Loucy (cell line): ENCODE measurements around the gene NCSTN.

Source experiments
- H2AFZ ChIP-seq: fragments of 200-600 bp; sonication (generic); 2 replicates; pipeline ENCODE4 v1.6.0; 2016; ENCODE audit warnings: antibody characterized with exemption, mild to moderate bottlenecking, low read length, moderate library complexity
- H3F3A ChIP-seq: fragments of 200-600 bp; 2 replicates; pipeline ENCODE4 v1.6.0; 2016; ENCODE audit warnings: antibody characterized with exemption, low read depth, mild to moderate bottlenecking
- H3K27me3 ChIP-seq: fragments of 200-600 bp; sonication (generic); 2 replicates; pipeline ENCODE4 v1.6.1; 2014; ENCODE audit warnings: low read length, mild to moderate bottlenecking; ENCODE audit not compliant: insufficient read depth, poor library complexity, severe bottlenecking
- H3K36me3 ChIP-seq: fragments of 200-600 bp; sonication (generic); 2 replicates; pipeline ENCODE4 v1.6.1; 2016; ENCODE audit warnings: low read length; ENCODE audit not compliant: insufficient read depth
- H3K4me1 ChIP-seq: fragments of 200-600 bp; sonication (generic); 2 replicates; pipeline ENCODE4 v1.5.1; 2014; ENCODE audit warnings: low read length, mild to moderate bottlenecking; ENCODE audit not compliant: insufficient read depth, poor library complexity, severe bottlenecking
- H3K4me2 ChIP-seq: fragments of 200-600 bp; sonication (generic); 2 replicates; pipeline ENCODE4 v1.6.0; 2014; ENCODE audit warnings: antibody characterized with exemption, low read length, low read depth, mild to moderate bottlenecking; ENCODE audit not compliant: poor library complexity, severe bottlenecking
- H3K4me3 ChIP-seq: fragments of 200-600 bp; sonication (generic); 2 replicates; pipeline ENCODE4 v1.5.1; 2014; ENCODE audit warnings: low read length, mild to moderate bottlenecking, mixed read lengths; ENCODE audit not compliant: poor library complexity, severe bottlenecking
- H3K79me2 ChIP-seq: fragments of 200-600 bp; sonication (generic); 2 replicates; pipeline ENCODE4 v1.6.1; 2014; ENCODE audit warnings: low read length; ENCODE audit not compliant: insufficient read depth
- H3K9ac ChIP-seq: fragments of 200-600 bp; sonication (generic); 2 replicates; pipeline ENCODE4 v1.6.0; 2014; ENCODE audit warnings: mild to moderate bottlenecking, low read depth, low read length, moderate library complexity; ENCODE audit not compliant: poor library complexity, severe bottlenecking
- H3K9me2 ChIP-seq: fragments of 200-600 bp; sonication (generic); replicated peaks from 2 replicates; pipeline ENCODE4 v1.6.1; 2016; ENCODE audit warnings: low read depth, low read length, mixed read lengths
- H3K9me3 ChIP-seq: fragments of 200-600 bp; sonication (generic); 2 replicates; pipeline ENCODE4 v1.6.1; 2014; ENCODE audit warnings: mild to moderate bottlenecking, antibody characterized with exemption, low read length, low read depth; ENCODE audit not compliant: insufficient read depth
- H4K20me1 ChIP-seq: fragments of 200-600 bp; sonication (generic); 2 replicates; pipeline ENCODE4 v1.6.0; 2014; ENCODE audit warnings: antibody characterized with exemption, low read length, mild to moderate bottlenecking; ENCODE audit not compliant: insufficient read depth, poor library complexity, severe bottlenecking
- EZH2phosphoT487 ChIP-seq: fragments of 200-600 bp; IDR thresholded peaks from 2 replicates; pipeline ENCODE4 v1.6.1; 2018; ENCODE audit warnings: antibody characterized with exemption, mild to moderate bottlenecking, moderate library complexity, borderline replicate concordance
- TF ChIP-seq, protein P1 (sequence below): fragments of 200-600 bp; sonication (generic); conservative IDR thresholded peaks from 2 replicates; pipeline ENCODE4 v1.5.1; 2014; ENCODE audit warnings: mild to moderate bottlenecking, antibody characterized with exemption, low read length

NCSTN gene

DNA sequence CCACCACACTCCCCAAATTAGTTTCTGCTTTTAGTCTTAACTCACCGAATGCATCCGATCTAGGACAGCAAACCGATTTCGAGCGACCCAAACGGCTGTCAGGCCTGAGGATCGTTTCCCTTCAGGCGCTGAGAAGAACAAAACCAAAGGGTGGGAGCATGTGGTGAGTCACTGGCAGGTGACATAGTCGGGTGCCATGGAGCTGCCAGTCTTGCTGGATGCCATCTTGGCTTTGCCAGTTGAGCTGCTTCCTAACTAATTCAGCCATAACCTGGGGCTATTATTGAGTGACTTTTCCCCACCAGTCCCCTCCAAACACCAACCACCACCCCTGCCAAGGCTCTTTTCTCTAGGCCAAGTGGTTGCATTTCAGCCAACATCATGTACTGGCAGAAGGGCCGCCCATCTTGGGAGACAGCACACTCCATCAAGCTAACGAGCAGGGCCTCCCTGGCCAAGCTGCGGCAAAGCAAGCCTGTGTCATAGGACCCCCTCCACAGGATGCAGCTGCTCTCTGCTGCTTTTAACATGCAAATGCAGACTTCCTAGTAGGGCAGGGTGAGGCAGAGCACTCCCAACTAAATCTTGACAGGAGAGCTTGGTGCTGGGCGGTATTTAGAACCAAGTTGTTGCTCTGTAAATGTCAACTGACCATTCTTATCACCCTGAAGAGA lies 35.9 kb upstream of the NCSTN start:
- Histone ChIP-seq H3F3A (no peaks in the 10 kb centered on the region), H4K20me1 (no peaks in the 10 kb centered on the region), H3K4me3 (no peak overlapping the region), H3K27me3 (no peaks in the 10 kb centered on the region), H3K9me2 (no peaks in the 10 kb centered on the region), H3K9ac (no peak overlapping the region), H3K4me2 (no peak overlapping the region), H3K9me3 (no peaks in the 10 kb centered on the region), H3K36me3 (peaks cover 91% of the 10 kb centered on the region; the same call in 1 of the 2 replicates), H3K4me1 (no peaks in the 10 kb centered on the region), H3K79me2 (no peaks in the 10 kb centered on the region), H2AFZ (no peak overlapping the region)
- TF ChIP-seq, protein P1, sequence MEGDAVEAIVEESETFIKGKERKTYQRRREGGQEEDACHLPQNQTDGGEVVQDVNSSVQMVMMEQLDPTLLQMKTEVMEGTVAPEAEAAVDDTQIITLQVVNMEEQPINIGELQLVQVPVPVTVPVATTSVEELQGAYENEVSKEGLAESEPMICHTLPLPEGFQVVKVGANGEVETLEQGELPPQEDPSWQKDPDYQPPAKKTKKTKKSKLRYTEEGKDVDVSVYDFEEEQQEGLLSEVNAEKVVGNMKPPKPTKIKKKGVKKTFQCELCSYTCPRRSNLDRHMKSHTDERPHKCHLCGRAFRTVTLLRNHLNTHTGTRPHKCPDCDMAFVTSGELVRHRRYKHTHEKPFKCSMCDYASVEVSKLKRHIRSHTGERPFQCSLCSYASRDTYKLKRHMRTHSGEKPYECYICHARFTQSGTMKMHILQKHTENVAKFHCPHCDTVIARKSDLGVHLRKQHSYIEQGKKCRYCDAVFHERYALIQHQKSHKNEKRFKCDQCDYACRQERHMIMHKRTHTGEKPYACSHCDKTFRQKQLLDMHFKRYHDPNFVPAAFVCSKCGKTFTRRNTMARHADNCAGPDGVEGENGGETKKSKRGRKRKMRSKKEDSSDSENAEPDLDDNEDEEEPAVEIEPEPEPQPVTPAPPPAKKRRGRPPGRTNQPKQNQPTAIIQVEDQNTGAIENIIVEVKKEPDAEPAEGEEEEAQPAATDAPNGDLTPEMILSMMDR, result no peak
- TF ChIP-seq EZH2phosphoT487, result no peak

DNA sequence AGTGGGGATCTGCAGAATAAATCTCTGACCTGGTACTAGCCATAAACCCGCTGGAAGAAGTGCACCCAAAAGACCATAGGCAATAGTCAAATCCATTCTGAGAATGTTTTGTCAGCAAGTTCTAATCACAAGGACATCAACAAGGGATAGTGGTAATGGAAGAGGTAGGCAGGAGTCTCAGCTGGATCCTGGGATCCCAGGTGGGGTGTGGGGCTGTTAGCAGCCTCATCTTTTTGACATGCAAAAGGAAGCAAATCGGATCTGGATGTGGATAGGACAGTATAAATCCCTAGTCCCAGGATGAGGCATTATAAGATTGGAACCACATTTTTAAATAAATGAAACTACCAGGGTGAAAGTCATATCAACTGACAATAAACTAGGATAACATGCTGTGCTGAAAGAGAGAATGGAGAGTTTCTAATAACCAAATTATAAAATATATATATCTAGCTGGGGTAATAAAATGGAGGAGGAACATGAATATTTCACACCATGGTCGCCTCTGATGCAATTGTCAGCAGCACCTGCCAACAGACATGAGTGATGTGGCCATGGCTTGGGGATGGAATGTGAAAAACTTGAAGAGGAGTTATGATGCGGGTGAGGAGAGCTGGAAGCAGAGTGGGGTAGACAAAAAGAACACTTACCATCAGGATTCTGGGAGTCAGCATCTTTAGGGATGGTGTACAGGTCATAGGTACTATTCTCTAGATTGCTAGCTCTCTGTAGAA lies 34.6 kb upstream of the NCSTN start:
- Histone ChIP-seq H4K20me1 (no peaks in the 10 kb centered on the region), H3K9me3 (no peaks in the 10 kb centered on the region), H3K36me3 (peaks cover 93% of the 10 kb centered on the region; the same call in 1 of the 2 replicates), H3K9ac (no peak overlapping the region), H2AFZ (no peak overlapping the region), H3K4me3 (no peak overlapping the region), H3K4me1 (no peaks in the 10 kb centered on the region), H3K4me2 (no peak overlapping the region), H3F3A (no peaks in the 10 kb centered on the region), H3K79me2 (no peaks in the 10 kb centered on the region), H3K27me3 (no peaks in the 10 kb centered on the region), H3K9me2 (no peaks in the 10 kb centered on the region)
- TF ChIP-seq EZH2phosphoT487, result no peak
- TF ChIP-seq, protein P1, result no peak

DNA sequence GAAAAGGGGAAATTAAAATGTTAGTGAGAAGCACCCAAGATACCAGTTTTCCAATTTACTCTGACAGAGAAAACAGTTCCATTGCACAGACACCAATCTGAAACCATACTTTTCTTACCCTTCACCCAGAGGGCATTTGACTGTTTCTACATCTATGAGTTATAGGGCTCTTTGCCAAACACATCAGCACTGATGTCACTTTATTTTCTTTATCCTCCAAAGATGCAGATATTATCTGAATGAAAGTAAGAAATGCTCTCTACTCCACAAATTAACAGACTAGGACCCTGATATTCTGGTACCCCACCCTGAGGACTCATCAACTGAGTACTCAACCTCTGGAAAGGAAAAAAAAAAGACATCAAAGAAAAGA lies 34.0 kb upstream of the NCSTN start:
- H4K20me1 ChIP-seq, result no peaks in the 10 kb centered on the region
- no peaks in the 10 kb centered on the region for H3K9me3 ChIP-seq
- H3K9me2 ChIP-seq, result no peaks in the 10 kb centered on the region
- H3F3A ChIP-seq, result no peaks in the 10 kb centered on the region
- no peak overlapping the region for H2AFZ ChIP-seq
- TF ChIP-seq, protein P1, result no peak
- TF ChIP-seq EZH2phosphoT487, result no peak
- no peaks in the 10 kb centered on the region for H3K79me2 ChIP-seq
- no peak overlapping the region for H3K4me2 ChIP-seq
- peaks cover 93% of the 10 kb centered on the region; the same call in 1 of the 2 replicates for H3K36me3 ChIP-seq
- no peak overlapping the region for H3K9ac ChIP-seq
- H3K27me3 ChIP-seq, result no peaks in the 10 kb centered on the region
- no peaks in the 10 kb centered on the region for H3K4me1 ChIP-seq
- H3K4me3 ChIP-seq, result no peak overlapping the region
